ENCODE data around the gene GALNT15.
A peak's percentile ranks its signal among the peaks of the same experiment; 100 is the strongest.

GALNT15 gene

DNA sequence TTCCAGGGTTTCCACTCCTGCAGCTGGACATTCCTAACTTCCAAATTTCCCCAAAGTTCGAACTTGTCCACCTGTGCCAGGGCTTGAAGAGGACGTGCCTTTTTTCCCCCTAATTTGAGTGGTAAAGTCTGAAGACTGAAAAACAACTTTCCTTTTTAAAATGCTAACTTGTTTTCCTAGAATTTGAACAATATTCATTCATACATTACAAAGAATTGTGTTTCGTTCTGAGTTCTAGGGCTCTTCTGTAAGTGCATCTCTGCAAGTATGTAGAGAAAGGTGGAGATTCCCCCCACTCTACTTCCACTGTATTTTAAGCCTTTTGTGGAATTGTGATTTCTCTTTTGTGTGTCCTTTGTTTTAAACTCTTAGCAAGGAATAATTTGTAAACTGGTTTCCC lies 80.8 kb downstream of the GALNT15 start:
- no peak for DNase-seq

DNA sequence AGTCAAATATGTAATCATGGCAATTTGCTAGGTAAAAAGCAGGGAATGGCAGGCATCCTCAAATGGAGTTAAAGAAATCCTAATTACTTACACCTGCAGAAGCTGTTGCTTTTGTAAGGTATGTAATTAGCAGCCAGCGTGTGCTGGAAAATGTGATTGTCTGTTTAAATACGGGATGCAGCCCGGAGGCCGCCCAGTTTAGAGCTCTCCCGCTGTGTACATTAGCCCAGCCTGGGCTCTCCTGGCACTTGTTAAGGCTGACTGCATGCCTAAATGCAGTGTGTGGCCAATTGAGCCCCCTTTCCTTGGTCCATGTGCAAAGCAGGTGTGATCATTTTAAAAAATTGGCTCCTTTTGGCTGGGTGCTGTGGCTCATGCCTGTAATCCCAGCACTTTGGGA lies 81.2 kb downstream of the GALNT15 start:
- peak in 2 of 3 experiments; percentile 82 to 95 for DNase-seq

DNA sequence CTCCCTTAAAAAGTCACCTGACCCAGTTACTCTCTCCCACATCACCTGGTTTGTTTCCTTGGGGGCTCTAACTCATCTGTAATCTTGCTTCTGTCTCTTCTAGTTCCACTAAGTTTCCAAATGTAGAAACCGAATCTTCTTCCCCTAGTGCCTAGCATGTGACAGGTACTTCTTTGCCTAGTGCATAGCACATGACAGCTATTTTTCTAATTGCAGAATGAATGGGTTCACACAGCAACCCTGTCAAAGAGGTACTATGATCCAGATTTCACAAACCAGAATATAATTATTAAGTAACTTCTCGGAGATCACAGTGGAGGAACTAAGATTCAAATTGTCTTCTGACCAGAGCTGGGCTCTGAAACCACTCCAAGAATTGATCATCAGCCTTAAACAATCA lies 82.8 kb downstream of the GALNT15 start:
- DNase-seq: no peak

DNA sequence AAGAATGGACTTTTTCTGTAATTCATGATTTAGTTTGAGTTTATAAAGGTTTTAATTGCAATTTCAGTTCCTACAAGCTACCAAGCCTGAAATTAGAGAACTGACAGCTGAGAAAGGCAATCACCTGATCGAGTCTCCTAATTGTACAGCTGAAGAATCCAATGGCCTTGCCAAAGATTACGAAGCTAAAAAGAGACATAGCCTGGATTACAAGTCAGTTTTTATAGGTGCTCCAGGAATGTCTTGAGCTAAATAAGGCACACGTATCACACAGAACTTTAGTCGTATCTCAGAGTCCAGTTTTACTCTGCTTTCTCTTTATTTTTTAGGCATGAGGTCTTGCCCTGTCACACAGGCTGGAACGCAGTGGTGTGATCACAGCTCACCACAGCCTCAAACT lies 83.7 kb downstream of the GALNT15 start:
- DNase-seq: no peak

DNA sequence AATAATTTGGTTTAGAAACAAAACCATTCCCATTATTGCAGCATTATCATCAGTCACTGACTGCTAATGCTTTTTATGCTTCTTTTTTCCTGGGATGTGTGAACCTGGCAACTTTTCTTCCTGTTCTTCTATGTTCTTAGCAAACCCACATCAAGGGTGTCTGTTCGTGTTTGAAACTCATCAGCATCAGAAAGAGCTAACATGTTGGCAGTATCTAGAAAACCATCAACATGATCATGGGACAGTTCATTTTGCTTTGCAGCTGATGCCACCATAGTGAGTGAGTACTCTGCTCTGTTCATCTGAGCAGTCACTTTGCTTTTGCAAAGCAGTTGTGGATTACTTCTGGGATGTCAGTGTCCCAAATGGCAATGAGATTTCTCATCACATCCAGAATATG lies 84.4 kb downstream of the GALNT15 start:
- no peak for DNase-seq

DNA sequence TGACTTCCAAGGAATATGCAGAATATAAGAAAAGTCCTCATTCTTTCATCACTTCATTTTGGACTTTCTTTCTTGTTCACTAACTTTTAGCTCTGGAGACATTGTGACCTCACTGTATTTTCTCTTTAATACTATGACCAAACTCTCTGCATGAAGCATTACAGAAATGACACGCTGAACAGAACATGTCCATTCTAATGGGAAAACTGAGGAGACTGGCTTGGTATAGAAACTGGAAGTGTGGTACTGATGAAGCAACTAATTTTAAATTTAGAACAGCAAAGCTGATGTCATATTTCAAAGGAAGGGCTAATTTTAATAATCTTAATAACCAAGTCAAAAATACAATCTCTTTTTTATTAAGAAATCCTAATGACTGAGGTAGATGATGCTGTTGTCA lies 85.6 kb downstream of the GALNT15 start:
- no peak for DNase-seq

DNA sequence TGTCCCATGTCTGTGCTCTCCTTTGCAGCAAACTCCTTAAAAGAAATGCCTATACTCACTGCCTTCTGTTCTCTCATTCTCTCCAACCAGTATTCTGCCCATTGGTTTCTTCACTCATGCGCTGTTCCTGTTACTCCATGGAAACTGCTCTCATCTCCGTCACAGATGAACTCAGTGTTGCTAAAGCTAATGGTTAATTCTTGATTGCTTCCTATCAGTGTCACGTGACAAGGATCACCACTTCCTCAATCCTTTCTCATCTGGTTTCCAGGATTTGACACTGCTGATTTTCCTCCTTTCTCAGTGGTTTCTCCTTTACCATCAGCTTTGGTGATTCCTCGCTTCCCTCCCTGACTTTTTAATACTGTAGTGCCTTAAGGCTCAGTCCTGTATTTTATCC lies 87.7 kb downstream of the GALNT15 start:
- DNase-seq: no peak

DNA sequence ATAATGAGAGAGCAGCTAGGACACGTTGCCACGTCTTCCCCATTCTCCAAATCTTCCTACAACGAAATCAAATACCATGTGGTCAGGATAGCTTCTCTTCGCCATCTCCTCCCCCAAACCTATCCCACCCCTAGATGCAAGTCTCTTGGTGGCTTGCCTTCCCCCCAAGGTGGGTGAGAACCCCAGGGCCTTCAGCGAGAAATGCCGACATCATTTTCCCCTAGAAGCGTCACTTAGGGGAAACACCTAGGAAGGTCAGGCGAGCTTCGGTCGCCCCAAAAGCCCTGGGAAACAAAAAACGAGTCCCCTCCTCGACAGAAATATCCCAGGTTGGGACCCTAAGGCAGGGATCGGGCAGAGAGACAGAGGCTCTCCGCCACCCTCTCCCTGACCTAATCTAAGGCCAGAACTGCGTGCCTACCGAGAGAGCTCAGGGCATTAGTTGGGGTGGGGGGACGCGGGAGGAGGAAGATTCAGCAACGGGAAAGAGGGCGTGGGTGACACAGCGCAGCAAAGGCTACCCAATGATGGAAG lies 89.8 kb downstream of the GALNT15 start:
- DNase-seq: peak in 1 of 3 experiments; percentile 29

DNA sequence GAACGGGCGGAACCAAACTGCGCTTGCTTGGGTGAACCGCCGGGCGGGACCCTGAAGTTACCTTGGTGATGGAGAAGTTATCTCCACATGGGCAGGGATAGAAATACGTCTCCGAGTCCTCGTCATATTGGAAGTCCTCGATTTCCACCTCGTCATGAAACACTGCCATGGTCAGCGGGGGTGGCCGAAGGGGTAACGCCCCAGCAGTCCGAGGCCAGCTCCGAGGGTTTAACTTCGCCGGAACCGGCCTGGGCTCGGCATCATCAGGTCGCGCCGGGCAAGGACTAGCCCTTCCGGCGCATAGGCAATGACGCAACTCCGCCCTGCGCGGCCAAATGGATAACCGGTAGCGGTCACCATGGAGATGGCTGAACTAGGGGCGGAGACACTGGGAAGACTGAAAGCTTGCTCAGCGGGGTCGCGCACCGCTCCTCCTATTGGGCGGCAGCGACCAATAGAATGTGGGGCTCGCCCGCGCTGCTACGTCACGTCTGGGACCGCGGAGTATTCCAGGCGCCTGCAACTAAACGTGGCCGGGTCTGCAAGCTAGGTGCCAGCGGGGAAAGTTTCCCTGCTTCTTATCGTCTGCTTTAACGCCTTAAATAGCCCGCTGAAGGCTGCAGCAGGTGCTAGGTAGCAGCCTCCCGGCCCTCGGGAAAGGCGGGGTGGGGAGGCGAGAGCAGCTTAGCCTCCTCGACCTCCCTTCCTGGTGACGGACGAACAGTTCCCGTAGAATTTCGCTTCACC lies 90.4 kb downstream of the GALNT15 start, which contains the start of the genes DPH3 and OXNAD1:
Gene DPH3, minus strand, starts transcription at position 236 of the 747 bp plus-strand sequence. Its CDS starts 67 bp downstream, at position 169.
Gene OXNAD1, plus strand, starts transcription at position 505 of the 747 bp plus-strand sequence. CDS start 5,741 bp downstream, outside the sequence.
- DNase-seq: peak; percentile 96 to 98 (median 97)

DNA sequence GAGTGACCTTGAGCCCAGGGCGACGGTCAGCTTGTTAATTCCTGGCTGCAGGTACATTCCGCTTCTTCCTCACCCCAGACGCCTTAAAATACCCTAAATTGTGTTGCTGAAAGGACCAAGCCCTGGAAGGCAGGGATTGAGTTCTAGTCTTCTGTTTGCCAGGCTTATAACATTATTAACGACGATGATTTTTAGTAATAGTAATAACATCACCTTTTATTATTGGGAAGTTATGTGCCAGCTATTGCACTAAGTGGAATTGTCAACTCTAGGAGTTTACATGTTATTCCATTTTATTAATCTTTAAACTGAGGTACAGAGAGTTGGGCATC lies 90.9 kb downstream of the GALNT15 start:
- no peak for DNase-seq

DNA sequence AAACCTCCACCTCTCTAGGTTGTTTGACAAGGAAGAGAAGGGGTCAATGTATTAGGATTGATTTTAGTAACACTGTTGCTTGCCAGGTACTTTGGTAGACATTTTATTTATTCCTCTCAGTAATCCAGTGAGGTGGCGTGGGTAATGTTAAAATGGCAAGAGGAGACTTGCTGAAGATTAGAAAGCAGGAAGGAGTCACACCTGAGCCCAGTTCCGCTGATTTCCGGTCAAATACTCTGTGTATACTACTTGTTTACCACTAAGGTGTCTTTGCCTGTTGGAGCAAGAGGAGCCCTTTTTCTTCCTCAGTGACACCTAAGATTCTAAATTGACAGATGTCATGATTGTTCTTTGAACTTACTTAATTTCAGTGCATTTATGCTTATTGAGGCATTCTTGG lies 92.2 kb downstream of the GALNT15 start:
- DNase-seq: no peak

DNA sequence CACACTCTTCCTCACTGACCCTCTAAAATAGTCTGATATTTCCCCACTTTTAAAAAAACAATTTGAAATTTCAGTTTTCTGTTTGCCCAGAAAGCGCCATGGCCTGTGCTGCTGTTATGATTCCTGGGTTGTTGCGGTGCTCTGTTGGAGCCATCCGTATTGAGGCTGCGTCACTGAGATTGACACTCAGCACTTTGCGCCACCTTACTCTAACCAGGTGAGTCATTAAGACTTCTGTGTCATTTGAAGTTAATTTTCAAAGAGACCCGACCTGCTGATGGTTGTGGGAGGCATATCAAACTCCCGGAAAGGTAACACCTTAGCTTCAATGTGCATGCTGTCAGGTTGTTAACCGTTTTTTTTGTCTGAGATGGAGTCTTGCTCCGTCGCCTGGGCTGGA lies 96.4 kb downstream of the GALNT15 start:
- DNase-seq: no peak

DNA sequence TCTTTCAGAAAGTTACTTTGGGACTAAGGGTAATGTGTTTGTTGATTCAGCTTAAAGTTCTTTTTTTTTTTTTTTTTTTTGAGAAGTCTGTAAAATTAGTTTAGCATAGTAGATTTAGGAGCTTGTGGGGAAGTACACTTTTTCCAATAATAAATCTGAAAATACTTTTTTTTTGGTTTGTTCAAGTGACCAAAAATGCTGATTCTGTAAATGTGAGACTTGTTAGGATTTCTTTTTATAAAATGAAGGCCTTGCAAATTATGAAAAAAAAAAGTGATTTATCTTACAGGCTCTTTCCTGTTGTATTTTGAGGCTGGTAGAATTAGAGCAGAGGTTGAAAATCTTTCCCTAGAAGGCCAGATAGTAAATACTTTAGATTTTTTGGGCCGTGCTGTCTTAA lies 98.1 kb downstream of the GALNT15 start:
- no peak for DNase-seq

DNA sequence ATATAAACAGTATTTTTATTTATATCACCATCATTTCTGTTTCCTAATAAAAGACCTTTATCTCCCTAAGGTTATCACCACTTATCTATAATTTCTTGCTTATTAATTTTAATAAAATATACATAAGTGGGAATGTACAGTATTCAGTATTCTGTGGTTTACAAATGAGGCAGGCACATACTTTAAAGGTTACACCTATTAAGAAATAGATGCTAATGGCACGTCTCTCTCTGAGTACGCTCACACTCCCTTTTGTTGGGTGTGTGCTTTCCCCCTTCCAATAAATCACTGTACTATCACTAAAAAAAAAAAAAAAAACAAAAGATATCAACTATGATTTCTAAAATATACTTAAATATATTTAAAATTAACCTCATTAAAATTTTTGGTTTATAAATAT lies 99.4 kb downstream of the GALNT15 start:
- DNase-seq: no peak

DNA sequence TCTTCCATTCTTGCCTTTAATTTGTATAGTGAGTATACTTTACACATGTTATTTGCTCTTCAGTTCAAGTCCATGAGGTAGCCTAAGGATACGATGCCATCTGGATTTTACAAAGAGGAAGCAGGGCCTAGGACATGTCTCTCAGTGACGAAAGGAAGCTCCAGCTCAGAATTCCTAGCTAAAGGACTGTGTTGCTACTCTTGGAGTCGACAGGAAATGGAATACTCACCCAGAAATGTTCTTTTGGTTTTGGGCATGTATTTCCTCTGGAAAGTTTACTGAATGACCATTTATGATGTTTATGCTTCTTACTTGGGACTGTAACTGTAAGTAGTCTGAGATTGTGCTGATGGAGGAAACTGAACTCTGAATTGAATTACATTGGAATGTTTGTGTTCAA lies 103.0 kb downstream of the GALNT15 start:
- DNase-seq: no peak

DNA sequence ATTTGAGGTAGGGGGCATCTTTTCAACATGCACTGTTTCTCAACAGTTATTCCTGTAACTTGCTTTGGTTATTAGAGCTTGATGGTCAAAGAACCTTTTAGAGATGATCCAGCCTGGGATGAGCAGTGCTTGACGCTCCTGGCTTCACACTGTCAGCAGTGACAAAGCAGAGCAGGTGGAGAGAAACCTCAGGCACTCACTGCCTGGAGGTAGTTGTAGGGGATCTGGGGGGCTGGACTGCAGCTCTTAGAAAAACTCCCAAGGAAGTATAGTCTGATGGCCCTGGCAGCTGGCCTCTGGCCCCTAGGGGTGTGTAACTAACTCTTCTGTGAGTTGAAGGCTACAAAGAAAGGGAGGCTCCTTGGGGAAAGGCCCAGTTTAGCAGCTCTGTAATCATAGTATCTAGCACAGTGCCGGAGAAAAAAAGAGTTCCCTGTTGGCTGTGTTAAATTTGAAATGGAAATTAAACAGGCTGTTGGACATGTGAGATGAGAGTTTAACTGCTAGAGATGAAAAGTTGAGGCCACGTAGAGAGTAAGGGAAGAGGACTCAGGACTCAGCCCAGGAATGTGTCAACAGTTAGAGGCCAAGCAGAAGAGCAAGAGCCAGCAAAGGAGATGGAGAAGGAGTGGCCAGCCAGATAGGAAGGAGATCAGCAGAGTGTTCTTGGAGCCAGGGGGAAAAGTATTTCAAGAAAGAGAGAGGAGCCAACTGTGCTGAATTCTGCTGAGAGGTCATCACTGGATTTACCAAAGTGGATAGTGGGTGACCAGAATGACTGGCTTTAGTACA lies 104.7 kb downstream of the GALNT15 start:
- no peak for DNase-seq

DNA sequence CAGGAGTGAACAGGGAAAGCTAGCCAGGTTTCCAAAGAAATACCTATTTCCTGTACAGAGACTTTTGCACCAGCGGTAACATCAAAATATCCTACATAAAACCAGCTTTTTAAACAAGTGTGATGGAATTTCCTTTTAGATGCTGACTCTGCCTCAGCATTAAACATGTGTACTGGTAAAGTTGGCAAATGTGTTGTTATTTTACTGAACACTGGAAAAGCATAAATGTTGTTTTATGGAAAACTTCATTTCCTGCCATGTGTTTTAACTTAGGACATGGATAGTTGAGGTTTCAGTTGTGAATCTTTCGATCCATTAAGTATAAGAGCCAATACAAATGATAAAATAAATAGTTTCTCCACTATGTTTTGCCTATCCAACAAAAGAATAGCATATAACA lies 106.2 kb downstream of the GALNT15 start:
- no peak for DNase-seq
